ENCODE data around the gene MAGEA2B. TPM values are rescaled to one million over a fixed set of nuclear protein-coding genes. Genes with fewer than 3 reads are reported as not detected.
"Not testable (repeated sequence)": the region's sequence is repeated elsewhere in the genome, so short reads cannot be mapped to it uniquely, and the experiment has no call there.

MAGEA2B gene
- total and polyA plus RNA-seq, 8 donors, result not detected

GRCh38 chrX:152725409-152725808, 11.0 kb downstream of the MAGEA2B start:
- no peak for TF ChIP-seq EP300 (IDR thresholded peaks at IDR 0.05)
- TF ChIP-seq CTCF (IDR thresholded peaks at IDR 0.05), result no peak
- no peak for TF ChIP-seq POLR2A (IDR thresholded peaks at IDR 0.05)
- TF ChIP-seq POLR2AphosphoS5 (IDR thresholded peaks at IDR 0.05), result no peak
- peaks cover 0 to 4% (median 0%) of the 10 kb centered on the region in 3 donors for H3K27me3 ChIP-seq
- H3K4me1 ChIP-seq, result no peaks in the 10 kb centered on the region
- H3K27ac ChIP-seq, result no peak overlapping the region
- no peak for DNase-seq
- intact Hi-C loops (cut with DNase I; ENCODE audit: low total_unique reads), result no loop called here
- H3K9me3 ChIP-seq, result no peaks in the 10 kb centered on the region
- H3K36me3 ChIP-seq, result no peaks in the 10 kb centered on the region
- H3K4me3 ChIP-seq, result no peak overlapping the region
- WGBS, 5 donors, result 58 to 73% (median 65%) methylated on average over 6 to 7 of the region's 7 CpGs

GRCh38 chrX:152733261-152733975, 19.0 kb downstream of the MAGEA2B start, which contains the start of the genes CSAG1 and MAGEA12:
Gene CSAG1 (minus strand): TSS chrX:152733721. CDS start chrX:152732460, 1,261 bp downstream.
Gene MAGEA12 (plus strand): TSS chrX:152733757. CDS start chrX:152736162, 2,405 bp downstream.
- WGBS, 5 donors, result 75 to 93% (median 83%) methylated on average over 4 to 20 of the region's 21 CpGs

GRCh38 chrX:152734143-152734858, 19.9 kb downstream of the MAGEA2B start:
- H3K4me1 ChIP-seq; H3K27me3 ChIP-seq; H3K4me3 ChIP-seq; H3K27ac ChIP-seq; H3K36me3 ChIP-seq; intact Hi-C loops (cut with DNase I; ENCODE audit: low total_unique reads); H3K9me3 ChIP-seq; DNase-seq: not testable (repeated sequence)
- 89 to 99% (median 94%) methylated on average over 10 to 22 of the region's 22 CpGs for WGBS, 5 donors

More at GRCh38 chrX:152733261-152733975, 19.0 kb downstream of the MAGEA2B start, which contains the start of the genes CSAG1 and MAGEA12:
- Histone ChIP-seq H3K4me3 (no peak within 1 kb of the TSS), H3K9me3 (no peaks in the 10 kb centered on the region), H3K27ac (no peak within 1 kb of the TSS), H3K27me3 (no peaks in the 10 kb centered on the region), H3K36me3 (no peaks in the 10 kb centered on the region), H3K4me1 (no peaks in the 10 kb centered on the region)
- no peak for DNase-seq
- intact Hi-C loops (cut with DNase I; ENCODE audit: low total_unique reads), result no loop called here
- no peak for TF ChIP-seq POLR2A (IDR thresholded peaks at IDR 0.05)
- TF ChIP-seq EP300 (IDR thresholded peaks at IDR 0.05), result no peak
- TF ChIP-seq CTCF (IDR thresholded peaks at IDR 0.05), result no peak
- TF ChIP-seq POLR2AphosphoS5 (IDR thresholded peaks at IDR 0.05), result no peak

GRCh38 chrX:152735101-152735500, 20.7 kb downstream of the MAGEA2B start:
- Histone ChIP-seq H3K9me3 (no peaks in the 10 kb centered on the region), H3K4me1 (no peaks in the 10 kb centered on the region), H3K27me3 (no peaks in the 10 kb centered on the region), H3K36me3 (no peaks in the 10 kb centered on the region), H3K27ac (no peak overlapping the region), H3K4me3 (no peak overlapping the region)
- TF ChIP-seq POLR2AphosphoS5 (IDR thresholded peaks at IDR 0.05) (no peak), POLR2A (IDR thresholded peaks at IDR 0.05) (no peak), CTCF (IDR thresholded peaks at IDR 0.05) (no peak), EP300 (IDR thresholded peaks at IDR 0.05) (no peak)
- no peak for DNase-seq
- WGBS, 5 donors, result 52 to 89% (median 75%) methylated on average over 1 to 2 of the region's 2 CpGs
- intact Hi-C loops (cut with DNase I; ENCODE audit: low total_unique reads), result no loop called here

Measured in stomach (tissue), 9 donors.